HK-2 (cell line): ENCODE measurements around the gene EGLN1.

Experiments used
- DNase-seq: peaks from one replicate; pipeline ENCODE4 v3.0.0-alpha.2; 2018; ENCODE audit not compliant: unreplicated experiment

The EGLN1 gene

GRCh38 chr1:231421546-231421970 lies 529 bp downstream of the EGLN1 start:
- DNase-seq = peak; percentile 66

GRCh38 chr1:231420959-231421545 lies 1.0 kb downstream of the EGLN1 start:
- peak; percentile 65 for DNase-seq

GRCh38 chr1:231420299-231420958 lies 1.7 kb downstream of the EGLN1 start:
- DNase-seq = peak; percentile 13

- no peak for DNase-seq
These were observed 2.3 kb downstream of the EGLN1 start for GRCh38 chr1:231419738-231420298.

GRCh38 chr1:231419147-231419546 lies 2.9 kb downstream of the EGLN1 start:
- DNase-seq = no peak

GRCh38 chr1:231418741-231419107 lies 3.4 kb downstream of the EGLN1 start:
- no peak for DNase-seq

- no peak for DNase-seq
These were observed 3.9 kb downstream of the EGLN1 start for GRCh38 chr1:231418101-231418740.

- DNase-seq = no peak
These were observed 4.6 kb downstream of the EGLN1 start for GRCh38 chr1:231417513-231417912.

GRCh38 chr1:231416901-231417300 lies 5.2 kb downstream of the EGLN1 start:
- no peak for DNase-seq

GRCh38 chr1:231415018-231415583 lies 7.0 kb downstream of the EGLN1 start:
- no peak for DNase-seq

- DNase-seq = no peak
These were observed 7.6 kb downstream of the EGLN1 start for GRCh38 chr1:231414260-231415016.

GRCh38 chr1:231413749-231414082 lies 8.4 kb downstream of the EGLN1 start:
- DNase-seq = no peak

GRCh38 chr1:231411036-231411531 lies 11.0 kb downstream of the EGLN1 start:
- DNase-seq = no peak

- no peak for DNase-seq
These were observed 12.0 kb downstream of the EGLN1 start for GRCh38 chr1:231410036-231410612.

GRCh38 chr1:231408528-231409094 lies 13.5 kb downstream of the EGLN1 start:
- DNase-seq = no peak

GRCh38 chr1:231407547-231408396 lies 14.3 kb downstream of the EGLN1 start:
- no peak for DNase-seq

- DNase-seq = no peak
These were observed 15.0 kb downstream of the EGLN1 start for GRCh38 chr1:231407049-231407448.

GRCh38 chr1:231404318-231404717 lies 17.8 kb downstream of the EGLN1 start:
- no peak for DNase-seq

GRCh38 chr1:231401478-231401877 lies 20.6 kb downstream of the EGLN1 start:
- no peak for DNase-seq
